ENCODE results near the gene MS4A10.

- no peak for TF ChIP-seq CTCF (IDR thresholded peaks at IDR 0.05)
- no peak for TF ChIP-seq MAX (CRISPR knock-in tag; IDR thresholded peaks at IDR 0.05)
- no peak for TF ChIP-seq TEAD4 (CRISPR knock-in tag; IDR thresholded peaks at IDR 0.05)
- TF ChIP-seq STAT6 (CRISPR knock-in tag; conservative IDR thresholded peaks at IDR 0.05; ENCODE audit: low read depth): no peak
- TF ChIP-seq AR (CRISPR knock-in tag; IDR thresholded peaks at IDR 0.05): no peak
- TF ChIP-seq HMGXB4 (CRISPR knock-in tag; IDR thresholded peaks at IDR 0.05): no peak
- no peak for TF ChIP-seq SP1 (CRISPR knock-in tag; conservative IDR thresholded peaks at IDR 0.05)
- TF ChIP-seq ZNF423 (CRISPR knock-in tag; IDR thresholded peaks at IDR 0.05): no peak
- TF ChIP-seq CREB1 (CRISPR knock-in tag; IDR thresholded peaks at IDR 0.05): no peak
- no peak for TF ChIP-seq ZNF671 (CRISPR knock-in tag; IDR thresholded peaks at IDR 0.05)
- no peak for TF ChIP-seq TCF7 (CRISPR knock-in tag; IDR thresholded peaks at IDR 0.05; ENCODE audit: low read depth)
Measured at GRCh38 chr11:60750911-60751310, 34.2 kb upstream of the MS4A10 start.

Measured in WTC11 (cell line).